NOMO-1 treated with DMSO at 0.1 percent for 48 hours (cell line): Measurements from ENCODE around the gene CEP170B.

ENCODE experiments used
- DNase-seq: peaks from one replicate; lab custom pipeline; 2025; ENCODE audit not compliant: unreplicated experiment; lab: John Stamatoyannopoulos, UW

The CEP170B gene

DNA sequence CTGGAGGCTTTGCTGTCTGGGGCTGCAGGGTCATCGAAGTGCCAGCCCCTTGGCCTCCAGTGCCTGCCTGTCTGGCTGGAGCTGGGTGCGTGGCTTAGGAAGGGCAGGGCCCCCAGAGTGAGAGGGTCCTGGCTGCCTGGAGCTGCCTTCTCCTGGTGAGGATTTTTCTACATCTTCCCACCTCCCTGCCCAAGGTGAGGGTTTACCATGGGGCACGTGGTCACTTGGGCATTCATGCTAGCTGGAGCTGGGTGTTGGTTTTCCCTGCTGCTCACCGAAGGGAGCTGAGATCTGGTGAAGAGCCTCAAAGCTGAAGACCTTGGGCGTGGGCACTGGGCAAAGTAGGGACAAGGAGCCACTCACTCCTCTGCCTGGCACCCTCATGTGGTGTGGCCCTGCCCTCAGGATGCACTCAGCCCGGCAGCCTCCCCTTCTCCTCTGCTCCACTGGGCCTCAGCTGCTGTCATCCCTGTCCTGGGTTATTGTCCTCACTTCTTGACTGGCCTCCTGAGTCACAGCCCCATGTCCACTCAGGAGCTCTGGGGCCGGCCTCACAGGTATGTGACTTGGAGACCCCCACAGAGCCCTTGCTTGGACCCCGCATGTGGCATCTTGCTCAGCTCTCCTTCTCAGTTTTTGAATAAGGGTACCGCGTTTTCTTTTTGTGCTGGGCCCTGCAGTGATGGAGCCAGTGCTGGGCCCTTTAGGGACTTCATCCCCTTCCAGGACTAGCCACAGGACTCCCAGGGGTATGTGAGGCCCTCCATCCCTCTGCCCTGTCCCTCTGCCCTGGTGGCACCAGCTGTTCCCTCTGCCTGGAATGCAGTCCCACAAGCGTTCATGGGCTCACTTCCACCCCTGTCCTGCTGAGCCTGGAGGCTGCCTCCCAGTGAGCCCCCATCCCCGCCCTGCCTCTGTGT, 1.6 kb downstream of the CEP170B start:
- no peak for DNase-seq

DNA sequence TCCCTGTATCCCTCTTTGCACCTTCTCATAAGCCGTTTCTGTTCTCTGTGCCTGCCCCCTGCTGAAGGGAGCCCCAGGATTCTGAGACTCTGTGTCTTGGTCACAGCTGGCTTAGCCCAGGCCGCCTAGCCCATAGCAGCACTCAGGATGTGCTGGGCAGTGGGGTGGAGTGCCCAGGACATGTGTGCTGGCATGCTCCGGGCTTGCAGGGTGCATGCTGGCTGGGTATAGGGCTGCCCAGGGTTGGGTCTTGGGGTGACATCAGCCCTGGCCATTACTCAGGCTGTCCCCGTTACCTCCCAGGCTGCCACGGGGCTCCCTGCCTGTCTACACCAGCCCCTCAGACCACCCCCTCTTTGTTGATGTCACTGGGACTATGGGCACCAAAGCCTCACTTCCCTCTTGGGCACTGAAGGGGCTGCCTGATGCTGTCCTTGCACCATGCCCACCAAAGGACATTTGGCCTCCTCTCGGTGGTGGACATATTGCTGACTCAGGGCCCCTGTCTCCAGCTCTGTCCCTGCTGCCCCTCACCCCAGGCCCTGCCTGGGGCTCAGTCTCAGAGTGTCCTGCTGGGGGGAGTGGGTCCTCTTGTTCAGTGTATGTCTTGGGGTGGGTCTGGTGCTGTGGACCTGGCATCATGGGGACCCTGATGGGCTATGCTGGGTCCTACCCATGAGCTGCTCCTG, 2.4 kb downstream of the CEP170B start:
- no peak for DNase-seq

DNA sequence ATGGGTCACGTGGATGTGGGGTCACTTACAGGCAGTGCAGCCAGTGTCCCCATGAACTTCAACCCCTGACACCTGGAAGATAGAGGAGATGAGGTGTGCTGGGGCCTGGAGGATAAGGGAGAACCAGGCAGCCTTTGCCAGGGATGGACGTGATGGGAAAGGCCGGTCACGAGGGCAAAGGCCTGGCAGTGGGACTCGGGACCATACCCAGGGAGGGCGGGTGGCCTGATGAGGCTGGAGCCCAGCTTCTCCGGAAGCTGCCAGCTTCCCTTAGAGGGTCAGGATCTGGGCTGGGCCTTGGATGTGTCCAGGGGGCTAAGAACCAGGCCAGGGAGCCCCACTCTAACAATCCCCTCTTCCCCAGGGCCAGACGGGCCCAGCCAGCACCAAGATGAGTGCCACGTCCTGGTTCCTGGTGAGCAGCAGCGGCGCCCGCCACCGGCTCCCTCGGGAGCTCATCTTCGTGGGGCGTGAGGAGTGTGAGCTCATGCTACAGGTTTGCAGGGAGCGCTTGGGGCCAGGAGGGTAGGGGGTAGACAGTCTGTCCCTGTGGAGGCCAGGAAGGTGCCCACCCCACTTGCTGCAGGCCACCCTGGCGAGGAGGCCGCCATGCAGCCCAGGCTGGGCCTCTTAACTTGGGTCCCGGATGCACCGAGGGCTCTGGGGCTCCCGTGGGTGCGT, 3.1 kb downstream of the CEP170B start:
- DNase-seq = no peak

DNA sequence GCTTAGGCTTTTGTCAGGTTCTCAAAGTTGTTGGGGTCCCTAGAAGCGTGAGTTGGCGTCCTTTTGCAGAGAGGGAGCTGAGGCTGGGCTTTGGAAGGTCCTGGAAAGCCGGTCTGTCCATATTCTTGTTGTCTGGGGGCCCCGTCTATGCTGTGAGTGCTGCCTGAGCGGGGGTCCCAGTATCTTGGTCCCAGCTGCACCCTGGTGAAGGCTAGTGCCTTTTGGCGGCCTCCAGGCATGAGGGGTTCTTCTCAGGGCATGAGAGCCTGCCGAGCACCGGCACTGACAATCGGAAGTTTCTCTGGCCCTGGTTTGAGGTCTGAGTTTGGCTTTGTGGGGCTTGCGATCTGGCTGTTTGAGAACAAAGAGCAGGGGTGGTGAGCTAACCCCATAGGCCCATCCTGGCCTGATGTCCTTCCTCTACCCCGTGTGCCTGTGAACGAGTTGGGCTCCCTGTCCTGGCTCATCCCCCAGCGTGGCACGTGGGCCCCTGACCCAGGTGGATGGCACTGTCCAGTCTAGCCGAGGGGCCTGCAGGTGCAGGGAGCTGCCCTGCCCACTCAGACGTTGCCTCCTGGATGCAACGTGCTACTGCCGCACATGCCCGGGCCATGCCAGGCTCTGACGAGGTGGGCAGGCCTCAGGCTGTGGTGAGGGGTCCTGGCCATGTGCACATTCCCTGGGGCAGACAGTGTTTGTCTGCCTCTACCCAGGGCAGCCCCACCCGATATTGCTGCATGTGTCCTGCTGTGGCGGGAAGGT, 3.9 kb downstream of the CEP170B start:
- no peak for DNase-seq

GRCh38 chr14:104869669-104870367, 4.8 kb downstream of the CEP170B start:
- no peak for DNase-seq

GRCh38 chr14:104870368-104871144, 5.5 kb downstream of the CEP170B start:
- DNase-seq = no peak

DNA sequence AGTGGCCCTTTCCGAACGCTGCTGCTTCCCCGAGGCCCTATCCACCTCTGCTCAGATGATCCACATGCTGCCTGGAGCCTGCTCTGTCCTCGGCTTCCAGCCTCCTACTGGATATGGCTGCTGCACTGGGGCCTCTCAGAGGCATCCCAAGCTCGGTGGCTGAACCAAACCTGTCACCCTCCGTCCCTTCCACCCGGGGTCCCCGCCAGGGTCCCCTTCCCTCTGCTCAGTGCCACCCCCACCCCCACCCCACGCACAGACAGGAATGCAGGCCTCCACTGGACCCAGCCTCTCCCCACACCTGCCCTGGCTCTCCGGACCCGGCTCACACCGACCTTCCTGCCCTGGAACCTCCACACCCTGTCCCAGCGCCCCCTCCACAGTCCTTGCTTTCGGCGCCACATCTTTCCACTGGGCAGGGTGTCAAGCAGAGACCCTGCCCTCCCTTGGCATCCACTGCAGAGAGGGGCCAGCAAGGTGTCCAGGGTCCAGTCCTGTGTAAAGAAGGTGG, 6.1 kb downstream of the CEP170B start:
- no peak for DNase-seq

DNA sequence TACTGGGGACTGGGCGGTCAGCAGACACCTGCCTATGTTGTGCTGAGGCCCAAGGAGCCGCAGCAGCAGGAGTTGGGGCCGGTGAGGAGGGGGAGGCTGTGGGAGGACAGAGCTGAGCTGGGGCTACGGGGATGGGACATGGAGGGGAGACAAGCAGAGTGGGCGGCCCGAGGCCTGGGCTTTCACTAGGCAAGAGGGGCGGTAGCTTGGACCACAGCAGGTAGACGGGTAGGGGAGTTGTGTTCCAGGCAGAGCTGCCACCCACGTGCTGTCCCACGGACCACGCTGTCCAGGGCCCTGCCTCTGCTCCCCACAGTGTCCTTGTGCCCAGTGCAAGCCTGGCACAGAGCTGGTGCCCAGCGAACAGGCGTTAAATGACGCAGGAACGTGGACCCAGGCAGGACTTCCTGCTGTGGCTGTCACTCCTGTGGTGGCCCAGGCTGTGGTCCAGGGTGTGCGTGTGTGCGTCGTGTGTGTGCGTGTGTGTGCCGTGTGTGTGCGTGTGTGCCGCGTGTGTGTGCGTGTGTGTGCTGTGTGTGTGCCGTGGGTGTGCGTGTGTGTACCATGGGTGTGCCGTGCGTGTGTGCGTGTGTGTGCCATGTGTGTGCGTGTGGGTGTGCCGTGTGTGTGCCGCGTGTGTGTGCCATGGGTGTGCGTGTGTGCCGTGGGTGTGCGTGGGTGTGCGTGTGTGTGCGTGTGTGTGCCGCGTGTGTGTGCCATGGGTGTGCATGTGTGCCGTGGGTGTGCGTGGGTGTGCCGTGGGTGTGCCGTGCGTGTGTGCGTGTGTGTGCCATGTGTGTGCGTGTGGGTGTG, 6.8 kb downstream of the CEP170B start:
- DNase-seq = no peak

- DNase-seq = no peak
Measured at GRCh38 chr14:104872469-104873341, 7.6 kb downstream of the CEP170B start.

DNA sequence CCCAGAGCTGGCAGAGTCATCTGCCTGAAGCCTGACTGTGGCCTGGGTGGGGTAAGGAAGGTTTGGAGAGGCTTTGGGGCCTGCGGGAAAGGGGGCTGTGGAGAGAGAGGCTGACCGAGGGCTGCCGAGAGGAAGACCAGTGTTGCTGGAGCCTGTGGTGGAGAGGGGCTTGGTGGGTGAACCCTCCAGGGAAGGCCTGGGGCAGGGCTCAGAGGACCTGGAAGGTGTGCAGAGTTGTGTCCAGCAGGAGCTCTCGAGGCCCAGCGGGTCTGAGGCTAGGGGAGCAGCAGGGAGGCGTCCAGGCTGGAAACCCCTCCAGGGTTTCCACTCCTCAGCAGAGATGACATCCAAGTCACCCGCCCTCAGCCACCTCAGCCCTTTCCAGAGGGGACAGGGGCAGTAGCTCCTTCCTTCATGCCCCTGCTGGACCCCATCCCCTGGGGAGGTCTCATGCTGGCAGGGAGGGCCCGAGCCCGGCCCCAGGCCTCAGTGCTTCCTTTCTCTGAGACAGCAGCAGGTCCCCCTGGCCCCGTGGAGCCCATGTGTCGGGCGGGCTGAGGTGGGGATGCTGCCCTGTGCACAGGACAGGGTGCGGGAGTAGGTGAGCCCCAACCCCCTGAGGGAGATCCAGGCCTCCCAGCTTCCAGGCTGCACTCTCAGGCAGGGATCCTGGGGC, 8.4 kb downstream of the CEP170B start:
- no peak for DNase-seq

DNA sequence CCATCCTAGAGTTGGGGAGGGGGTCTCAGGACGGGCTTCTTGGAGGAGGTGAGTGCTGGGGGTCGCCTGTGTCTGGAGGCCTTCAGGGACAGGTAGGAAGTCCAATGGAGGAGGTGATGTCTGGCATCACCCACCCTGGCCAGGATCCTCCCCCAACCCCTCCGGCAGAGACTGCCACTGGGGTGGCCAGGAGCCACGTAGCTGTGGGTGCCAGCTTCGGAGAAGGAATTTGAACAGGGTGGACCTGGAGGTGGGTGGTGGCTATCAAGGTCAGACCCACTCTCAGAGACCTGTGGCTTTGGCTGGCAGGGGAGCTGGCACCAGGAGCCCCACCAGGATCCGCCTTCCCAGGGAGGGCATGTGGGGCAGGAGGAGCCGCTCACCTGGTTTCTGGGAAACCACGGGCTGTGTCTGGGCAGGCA, 9.1 kb downstream of the CEP170B start:
- no peak for DNase-seq

DNA sequence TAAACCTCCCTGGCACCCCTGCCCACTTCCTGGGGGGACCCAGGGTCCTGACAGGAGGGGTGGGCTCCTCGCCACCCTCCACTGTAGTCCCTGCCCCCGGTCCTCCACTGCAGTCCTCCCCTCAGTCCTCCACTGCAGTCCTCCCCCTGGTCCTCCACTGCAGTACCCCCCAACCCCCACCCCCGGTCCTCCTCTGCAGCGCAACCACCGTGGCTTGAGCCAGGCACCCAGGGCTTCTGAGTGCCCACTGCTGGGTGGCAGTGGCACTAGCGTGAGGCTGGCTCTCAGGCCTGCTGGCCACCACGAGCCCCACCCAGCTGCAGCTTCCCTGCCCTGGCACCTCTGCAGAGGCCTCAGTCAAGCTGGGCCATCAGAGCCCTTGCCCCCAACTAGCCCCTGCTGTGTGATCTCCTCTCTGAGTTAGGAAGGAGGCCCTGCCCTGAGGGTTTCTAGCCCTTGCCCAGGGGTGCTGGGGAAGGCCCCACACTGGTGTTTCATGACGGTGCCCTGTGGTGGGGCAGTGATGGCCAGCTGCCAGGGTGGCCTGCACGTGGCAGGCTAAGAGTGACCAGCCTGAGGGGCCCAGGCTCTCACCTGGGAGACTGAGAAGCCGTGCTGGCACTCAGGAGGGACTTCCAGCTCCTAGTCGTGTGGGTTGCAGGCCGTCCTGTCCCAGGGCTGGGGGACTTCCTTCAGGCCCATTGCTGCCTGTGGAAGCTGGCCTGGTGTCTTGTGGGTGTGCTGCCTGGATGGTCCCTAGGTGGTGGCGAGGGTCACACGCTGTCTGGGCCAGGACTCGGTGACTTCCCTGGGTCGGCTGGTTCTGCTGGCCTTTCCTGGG, 9.7 kb downstream of the CEP170B start:
- DNase-seq = no peak

- DNase-seq = no peak
Measured at GRCh38 chr14:104875412-104875751, 10.3 kb downstream of the CEP170B start.

DNA sequence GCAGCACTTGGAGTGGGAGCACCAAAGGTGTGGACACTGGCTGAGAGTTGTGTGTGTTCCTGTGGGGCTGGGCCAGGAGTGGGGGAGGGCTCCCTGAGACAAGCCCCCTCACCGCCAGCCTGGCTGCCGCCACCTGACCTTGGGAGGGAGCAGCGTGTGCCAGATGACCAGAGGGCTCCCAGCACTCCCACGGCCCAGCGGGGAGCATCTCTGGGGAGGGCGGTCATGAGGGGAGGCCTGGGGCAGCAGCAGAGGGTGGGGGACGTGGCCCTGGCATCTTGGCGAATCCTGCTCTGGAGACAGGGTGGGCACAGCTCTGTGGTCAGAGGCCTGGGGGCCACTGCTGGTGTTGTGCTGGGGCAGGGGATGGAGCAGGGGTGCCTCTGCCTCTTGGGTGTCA, 10.7 kb downstream of the CEP170B start:
- no peak for DNase-seq

- DNase-seq = no peak
Measured at GRCh38 chr14:104876251-104876699, 11.2 kb downstream of the CEP170B start.
